ENCODE results near the gene C1S.

The C1S gene

GRCh38 chr12:7114851-7115250 lies 54.3 kb downstream of the C1S start:
- Histone ChIP-seq H3K4me1 (ENCODE audit: low read length) (no peaks in the 10 kb centered on the region), H3K27me3 (ENCODE audit: low read depth, low read length) (no peaks in the 10 kb centered on the region), H3K4me2 (ENCODE audit: low read length) (no peak overlapping the region), H3K27ac (ENCODE audit: low read length) (no peak overlapping the region), H2AFZ (ENCODE audit: low read depth, low read length) (no peak overlapping the region), H3K36me3 (replicated peaks; ENCODE audit: low read depth, low read length) (no peaks in the 10 kb centered on the region), H3K9ac (ENCODE audit: low read length) (no peak overlapping the region), H3K4me3 (ENCODE audit: low read length) (no peak overlapping the region), H4K20me1 (ENCODE audit: insufficient read depth, low read length) (no peaks in the 10 kb centered on the region), H3K79me2 (ENCODE audit: low read length) (no peaks in the 10 kb centered on the region), H3K9me3 (ENCODE audit: insufficient read depth, low read length) (no peaks in the 10 kb centered on the region)
- no peak for TF ChIP-seq EZH2phosphoT487 (IDR thresholded peaks at IDR 0.05; ENCODE audit: low read depth)
- no peak for TF ChIP-seq CTCF (IDR thresholded peaks at IDR 0.05; ENCODE audit: low read depth, low read length)

DNA sequence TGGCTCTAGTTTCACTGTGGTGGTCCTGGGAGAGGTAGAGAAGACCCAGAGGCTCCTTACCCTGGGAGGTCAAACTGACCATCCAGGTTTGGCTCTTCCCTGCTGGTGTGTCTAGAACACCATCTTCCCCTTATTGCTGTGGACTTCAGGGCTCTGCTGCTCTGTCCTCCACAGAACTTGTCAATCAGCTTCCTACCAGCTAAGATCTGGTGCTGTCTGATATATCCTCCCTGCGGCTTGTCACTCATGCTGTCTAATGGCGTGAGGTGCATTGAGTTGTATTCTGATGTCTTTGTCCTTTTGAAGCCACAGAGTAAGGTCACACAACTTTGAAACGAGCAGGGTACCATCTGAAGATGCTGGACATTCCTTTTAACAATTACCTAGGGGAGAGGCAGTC lies 55.7 kb downstream of the C1S start:
- Histone ChIP-seq H3K9me3 (ENCODE audit: insufficient read depth, low read length) (no peaks in the 10 kb centered on the region), H3K9ac (ENCODE audit: low read length) (no peak overlapping the region), H3K27me3 (ENCODE audit: low read depth, low read length) (no peaks in the 10 kb centered on the region), H3K4me1 (ENCODE audit: low read length) (no peaks in the 10 kb centered on the region), H3K4me3 (ENCODE audit: low read length) (no peak overlapping the region), H4K20me1 (ENCODE audit: insufficient read depth, low read length) (no peaks in the 10 kb centered on the region), H3K4me2 (ENCODE audit: low read length) (no peak overlapping the region), H3K36me3 (replicated peaks; ENCODE audit: low read depth, low read length) (no peaks in the 10 kb centered on the region), H3K27ac (ENCODE audit: low read length) (no peak overlapping the region), H3K79me2 (ENCODE audit: low read length) (no peaks in the 10 kb centered on the region), H2AFZ (ENCODE audit: low read depth, low read length) (no peak overlapping the region)
- no peak for TF ChIP-seq CTCF (IDR thresholded peaks at IDR 0.05; ENCODE audit: low read depth, low read length)
- no peak for TF ChIP-seq EZH2phosphoT487 (IDR thresholded peaks at IDR 0.05; ENCODE audit: low read depth)

- Histone ChIP-seq H2AFZ (ENCODE audit: low read depth, low read length) (no peak overlapping the region), H3K27ac (ENCODE audit: low read length) (no peak overlapping the region), H3K4me1 (ENCODE audit: low read length) (no peaks in the 10 kb centered on the region), H3K9me3 (ENCODE audit: insufficient read depth, low read length) (no peaks in the 10 kb centered on the region), H3K4me3 (ENCODE audit: low read length) (no peak overlapping the region), H3K79me2 (ENCODE audit: low read length) (no peaks in the 10 kb centered on the region), H3K27me3 (ENCODE audit: low read depth, low read length) (no peaks in the 10 kb centered on the region), H3K4me2 (ENCODE audit: low read length) (no peak overlapping the region), H3K36me3 (replicated peaks; ENCODE audit: low read depth, low read length) (no peaks in the 10 kb centered on the region), H3K9ac (ENCODE audit: low read length) (no peak overlapping the region), H4K20me1 (ENCODE audit: insufficient read depth, low read length) (no peaks in the 10 kb centered on the region)
- no peak for TF ChIP-seq EZH2phosphoT487 (IDR thresholded peaks at IDR 0.05; ENCODE audit: low read depth)
- TF ChIP-seq CTCF (IDR thresholded peaks at IDR 0.05; ENCODE audit: low read depth, low read length) = no peak
These were observed 56.4 kb downstream of the C1S start for GRCh38 chr12:7116916-7117315.

DNA sequence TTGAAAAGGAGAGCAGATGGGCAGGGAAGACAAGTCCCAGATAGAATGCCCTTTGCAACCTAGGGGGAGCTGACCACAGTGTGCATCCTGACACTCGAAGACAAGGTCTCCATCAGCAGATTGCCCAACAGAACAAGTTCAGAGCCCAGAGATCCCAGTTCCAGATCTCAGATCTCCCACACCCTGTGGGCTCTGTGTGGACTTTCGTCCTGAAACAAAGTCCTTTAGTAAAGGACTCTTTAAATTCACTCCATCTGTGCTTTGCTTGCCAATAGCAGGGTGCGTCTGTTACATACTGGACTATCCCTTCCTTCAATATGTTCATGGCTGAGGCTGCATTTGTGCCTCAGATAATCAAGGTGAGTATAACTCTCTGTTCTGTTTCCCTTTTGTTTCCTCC lies 57.2 kb downstream of the C1S start:
- H3K27me3 ChIP-seq (ENCODE audit: low read depth, low read length) = no peaks in the 10 kb centered on the region
- no peaks in the 10 kb centered on the region for H3K36me3 ChIP-seq (replicated peaks; ENCODE audit: low read depth, low read length)
- no peaks in the 10 kb centered on the region for H3K79me2 ChIP-seq (ENCODE audit: low read length)
- H3K4me2 ChIP-seq (ENCODE audit: low read length) = no peak overlapping the region
- H2AFZ ChIP-seq (ENCODE audit: low read depth, low read length) = no peak overlapping the region
- H4K20me1 ChIP-seq (ENCODE audit: insufficient read depth, low read length) = no peaks in the 10 kb centered on the region
- no peak overlapping the region for H3K27ac ChIP-seq (ENCODE audit: low read length)
- no peaks in the 10 kb centered on the region for H3K9me3 ChIP-seq (ENCODE audit: insufficient read depth, low read length)
- no peak overlapping the region for H3K4me3 ChIP-seq (ENCODE audit: low read length)
- H3K9ac ChIP-seq (ENCODE audit: low read length) = no peak overlapping the region
- H3K4me1 ChIP-seq (ENCODE audit: low read length) = no peaks in the 10 kb centered on the region
- TF ChIP-seq CTCF (IDR thresholded peaks at IDR 0.05; ENCODE audit: low read depth, low read length) (no peak), EZH2phosphoT487 (IDR thresholded peaks at IDR 0.05; ENCODE audit: low read depth) (no peak)
